COLO668 (cell line): ENCODE data around the gene ZNF749.
A peak's percentile ranks its signal among the peaks of the same experiment; 100 is the strongest.
"Not testable (repeated sequence)": the region's sequence is repeated elsewhere in the genome, so short reads cannot be mapped to it uniquely, and the experiment has no call there.

Experiments
- DNase-seq: peaks from one replicate; lab custom pipeline; 2025; ENCODE audit not compliant: unreplicated experiment; lab: John Stamatoyannopoulos, UW

The ZNF749 gene

GRCh38 chr19:57465680-57466381 lies 30.7 kb downstream of the ZNF749 start:
- peak; percentile 14 for DNase-seq

DNA sequence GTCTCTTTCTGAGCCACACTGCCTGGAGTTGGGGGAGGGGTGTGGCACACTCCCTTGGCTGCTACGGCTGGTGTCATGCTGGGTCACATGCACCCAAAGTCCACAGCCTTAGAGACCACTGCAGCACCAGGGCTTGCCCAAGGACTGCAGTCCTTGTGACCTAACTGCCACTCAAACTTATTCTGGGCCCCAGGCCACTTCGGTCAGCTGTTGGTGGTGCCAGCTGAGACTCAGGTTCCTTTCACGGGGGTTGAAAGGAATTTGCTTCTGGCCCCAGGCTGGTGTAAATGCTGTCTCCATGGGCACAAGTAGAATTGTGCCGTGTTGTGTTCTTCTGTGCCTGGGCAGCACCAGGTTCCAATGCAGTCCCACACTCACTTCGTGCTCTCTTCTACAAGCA lies 31.4 kb downstream of the ZNF749 start:
- DNase-seq = no peak

DNA sequence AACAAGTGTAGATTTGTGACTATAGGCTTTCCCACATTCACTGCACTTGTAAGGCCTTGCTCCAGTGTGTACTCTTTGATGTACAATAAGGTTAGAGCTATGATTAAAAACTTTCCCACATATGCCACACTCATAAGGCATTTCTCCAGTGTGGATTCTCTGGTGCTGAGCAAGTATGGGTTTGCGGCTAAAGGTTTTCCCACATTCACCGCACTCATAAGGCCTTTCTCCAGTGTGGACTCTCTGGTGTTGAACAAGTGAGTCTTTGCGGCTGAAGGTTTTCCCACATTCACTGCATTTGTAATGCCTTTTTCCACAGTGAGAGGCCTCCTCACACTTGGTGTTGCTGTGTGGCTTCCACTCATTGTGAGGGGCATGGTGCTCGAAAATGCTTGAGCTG lies 38.5 kb downstream of the ZNF749 start:
- DNase-seq = no peak

DNA sequence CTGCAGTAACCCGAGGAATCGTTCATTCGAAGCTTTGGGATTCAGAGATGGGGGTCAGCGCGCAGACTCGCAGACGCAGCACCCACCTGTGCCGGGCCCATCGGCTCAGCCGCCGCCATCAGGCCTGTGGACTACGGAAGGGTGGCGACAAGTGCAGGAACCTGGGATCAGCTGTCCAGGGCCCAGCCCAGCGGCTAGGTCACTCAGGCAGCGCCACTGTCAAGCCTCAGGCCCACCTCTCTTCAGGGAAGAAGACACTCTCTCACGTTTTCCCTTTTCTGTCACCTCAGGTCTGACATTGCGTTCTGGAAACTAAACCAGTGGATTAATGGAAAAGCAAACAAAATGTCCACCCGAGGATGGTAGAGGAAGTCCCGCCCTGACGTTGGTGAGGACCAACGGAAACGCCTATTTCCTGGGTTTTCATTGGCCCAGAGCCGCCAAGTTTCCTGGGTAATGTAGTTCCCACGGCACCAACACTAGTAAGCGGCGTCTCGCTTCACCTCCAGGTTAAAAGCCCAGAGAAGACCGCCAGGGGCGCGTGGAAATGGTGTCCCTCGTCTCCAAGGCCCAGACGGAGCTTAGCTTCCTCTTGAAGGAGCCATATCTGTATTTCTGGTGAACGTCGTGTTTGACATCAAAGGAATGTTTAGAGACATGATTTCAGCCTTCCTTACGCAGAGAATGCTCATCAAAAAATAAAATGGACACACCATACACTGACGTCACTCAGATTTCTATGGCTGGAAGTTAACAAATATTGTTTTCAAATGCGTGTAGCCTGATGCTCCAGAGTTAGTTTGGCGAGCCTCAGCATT lies 42.3 kb downstream of the ZNF749 start, which contains the start of gene ZNF772:
TSS of gene ZNF772 (minus strand) at position 376 of the 818 bp plus-strand sequence. CDS start at position 119, 257 bp downstream.
- DNase-seq = peak; percentile 92

DNA sequence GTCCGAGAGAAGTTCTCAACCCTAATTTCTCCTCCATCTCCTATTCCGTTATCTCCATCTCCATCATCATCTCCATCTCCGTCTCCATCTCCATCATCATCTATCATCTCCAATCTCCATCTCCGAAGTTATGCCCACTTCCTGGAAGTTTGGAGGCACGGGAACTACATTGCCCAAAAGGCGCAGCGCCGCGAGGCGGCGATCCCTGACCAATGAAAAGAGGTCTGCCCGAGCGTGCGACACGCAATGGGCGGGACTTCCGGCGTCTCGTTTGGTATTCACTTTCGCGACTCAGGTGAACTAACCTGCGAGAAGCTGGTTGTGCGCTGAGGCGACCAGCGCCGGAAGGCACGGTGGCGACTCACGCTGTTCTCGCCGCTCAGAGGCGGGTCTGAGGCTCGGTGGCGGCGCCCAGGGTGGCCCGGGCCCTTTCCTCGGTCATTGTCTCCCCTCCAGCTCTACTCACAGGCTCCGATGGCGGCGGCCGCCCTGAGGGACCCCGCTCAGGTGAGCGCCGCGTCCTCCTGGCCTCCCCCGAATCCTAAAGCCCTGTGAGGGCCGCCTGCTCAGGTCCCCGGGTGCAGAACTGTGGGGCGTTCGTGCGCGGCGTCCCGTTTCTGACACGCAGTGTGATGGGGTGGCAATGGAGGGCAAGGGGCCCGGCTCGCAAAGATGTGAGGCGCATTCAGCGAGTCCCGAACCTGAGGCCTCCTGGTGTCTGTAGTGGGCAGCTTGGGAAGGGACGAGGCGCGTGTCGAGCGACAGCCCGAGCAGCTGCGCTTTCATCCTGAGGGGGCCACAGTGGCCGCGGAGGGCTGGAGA lies 52.6 kb downstream of the ZNF749 start, which contains the start of gene ZNF419:
TSS of gene ZNF419 (plus strand) at position 274 of the 822 bp plus-strand sequence. CDS start at position 475, 201 bp downstream.
- DNase-seq = peak; percentile 95

- not testable (repeated sequence) for DNase-seq
Observed at GRCh38 chr19:57488299-57488644, 53.1 kb downstream of the ZNF749 start.
